Lower lobe of right lung (tissue), 2 donors: Measurements from ENCODE around the gene CLASRP. TPM values are rescaled to one million over a fixed set of nuclear protein-coding genes. Genes with fewer than 3 reads are reported as not detected.

ENCODE experiments used
- ATAC-seq, 2 donors: fragments of 200-7000 bp; cut with Tn5 transposase; one replicate each; pipeline ENCODE4 v1.9.1; 2020 to 2022; ENCODE audit warnings: mild to moderate bottlenecking in 2 of 2, moderate library complexity in 2 of 2
- DNase-seq: peaks from one replicate; pipeline ENCODE4 v3.0.0-alpha.2; 2020
- H3K27ac ChIP-seq: fragments of 200-600 bp; one replicate; pipeline ENCODE4 v1.8.0; 2022
- H3K27me3 ChIP-seq: fragments of 200-600 bp; one replicate; pipeline ENCODE4 v1.8.0; 2022; ENCODE audit warnings: low read depth
- H3K36me3 ChIP-seq: fragments of 200-600 bp; one replicate; pipeline ENCODE4 v1.8.0; 2022; ENCODE audit warnings: mild to moderate bottlenecking
- H3K4me1 ChIP-seq: fragments of 200-600 bp; one replicate; pipeline ENCODE4 v1.8.0; 2022
- H3K4me3 ChIP-seq: fragments of 200-600 bp; one replicate; pipeline ENCODE4 v1.8.0; 2022; ENCODE audit warnings: mild to moderate bottlenecking
- H3K9me3 ChIP-seq: fragments of 200-600 bp; one replicate; pipeline ENCODE4 v1.8.0; 2022
- intact Hi-C: fragments of 100-400 bp; cut with DNase I; formaldehyde crosslinking; loops from one replicate; pipeline ENCODE4 v1.11.0; 2022
- total RNA-seq: library from RNA; stranded (reverse); fragmentation: NEBNext Ultra II Directional; extraction: Animal tissue kit (Norgen Biotek cat#: 25700); gene quantifications from one replicate; pipeline ENCODE4 v1.2.1, GENCODE V29; 2021
- TF ChIP-seq, protein P1 (sequence below): fragments of 200-600 bp; IDR thresholded peaks from one replicate; pipeline ENCODE4 v1.8.0; 2022; ENCODE audit warnings: antibody characterized with exemption, mild to moderate bottlenecking
- donor health status: DM: no; HTN: yes; CAD: no; lungs with severe emphysema.

CLASRP gene
- total RNA-seq, 1 donor from 2014 or later: 71.7 TPM

- intact Hi-C loops: no loop called here
- Histone ChIP-seq H3K4me3 (peak within 1 kb of the TSS; percentile 97), H3K36me3 (peaks cover 14% of the 10 kb centered on the region), H3K27ac (peak within 1 kb of the TSS; percentile 93), H3K4me1 (peaks cover 47% of the 10 kb centered on the region), H3K27me3 (no peaks in the 10 kb centered on the region), H3K9me3 (no peaks in the 10 kb centered on the region)
- ATAC-seq: peak; percentile 95
- DNase-seq: peak; percentile 98
- TF ChIP-seq, protein P1, sequence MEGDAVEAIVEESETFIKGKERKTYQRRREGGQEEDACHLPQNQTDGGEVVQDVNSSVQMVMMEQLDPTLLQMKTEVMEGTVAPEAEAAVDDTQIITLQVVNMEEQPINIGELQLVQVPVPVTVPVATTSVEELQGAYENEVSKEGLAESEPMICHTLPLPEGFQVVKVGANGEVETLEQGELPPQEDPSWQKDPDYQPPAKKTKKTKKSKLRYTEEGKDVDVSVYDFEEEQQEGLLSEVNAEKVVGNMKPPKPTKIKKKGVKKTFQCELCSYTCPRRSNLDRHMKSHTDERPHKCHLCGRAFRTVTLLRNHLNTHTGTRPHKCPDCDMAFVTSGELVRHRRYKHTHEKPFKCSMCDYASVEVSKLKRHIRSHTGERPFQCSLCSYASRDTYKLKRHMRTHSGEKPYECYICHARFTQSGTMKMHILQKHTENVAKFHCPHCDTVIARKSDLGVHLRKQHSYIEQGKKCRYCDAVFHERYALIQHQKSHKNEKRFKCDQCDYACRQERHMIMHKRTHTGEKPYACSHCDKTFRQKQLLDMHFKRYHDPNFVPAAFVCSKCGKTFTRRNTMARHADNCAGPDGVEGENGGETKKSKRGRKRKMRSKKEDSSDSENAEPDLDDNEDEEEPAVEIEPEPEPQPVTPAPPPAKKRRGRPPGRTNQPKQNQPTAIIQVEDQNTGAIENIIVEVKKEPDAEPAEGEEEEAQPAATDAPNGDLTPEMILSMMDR: peak; percentile 38
These were observed 54.2 kb downstream of the CLASRP start, which contains the start of gene PPP1R37 for GRCh38 chr19:45092747-45093678. PPP1R37 (plus strand) TSS chr19:45093179; CDS start chr19:45093326, 147 bp downstream.

DNA sequence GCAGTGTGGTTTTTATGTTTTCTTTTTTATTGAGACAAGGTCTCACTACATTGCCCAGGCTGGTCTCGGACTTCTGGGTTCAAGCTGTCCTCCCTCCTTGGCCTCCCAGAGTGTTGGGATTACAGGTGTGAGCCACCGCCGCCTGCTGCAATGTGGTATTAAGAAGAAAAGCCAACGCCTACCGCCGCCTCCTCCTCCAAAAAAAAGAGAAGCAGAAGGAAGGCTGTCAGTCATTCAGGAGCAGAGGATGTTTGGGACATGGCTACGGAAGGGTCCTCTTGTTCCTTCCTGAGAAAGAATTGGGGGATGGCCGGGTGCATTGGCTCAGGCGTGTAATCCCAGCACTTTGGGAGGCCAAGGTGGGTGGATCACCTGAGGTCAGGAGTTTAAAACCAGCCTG, 55.3 kb downstream of the CLASRP start:
- Histone ChIP-seq H3K27ac (no peak overlapping the region), H3K36me3 (peaks cover 8% of the 10 kb centered on the region), H3K27me3 (no peaks in the 10 kb centered on the region), H3K4me3 (peak overlapping the region; percentile 97), H3K9me3 (no peaks in the 10 kb centered on the region), H3K4me1 (peaks cover 58% of the 10 kb centered on the region)
- DNase-seq (no peak), ATAC-seq (no peak)
- intact Hi-C loops: no loop called here
- TF ChIP-seq, protein P1: no peak

DNA sequence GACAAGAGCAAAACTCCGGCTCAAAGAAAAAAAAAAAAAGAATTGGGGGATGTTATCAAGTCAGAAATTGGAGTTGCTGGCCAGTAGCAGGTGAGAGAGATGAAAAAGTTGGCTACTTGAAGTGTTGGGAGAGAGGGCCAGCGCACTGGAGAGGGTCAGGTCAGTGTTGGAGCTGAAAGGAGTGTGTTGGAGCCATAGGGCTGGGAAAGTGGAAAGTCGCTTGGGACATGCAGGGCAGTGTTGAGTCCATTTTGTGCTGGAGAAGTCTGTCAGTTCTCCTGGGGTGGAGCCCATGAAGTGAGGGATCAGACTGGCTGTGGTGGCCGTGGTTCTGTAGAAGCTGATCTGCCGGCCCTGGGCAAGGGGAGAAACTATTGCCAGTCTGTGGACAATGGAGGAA, 55.9 kb downstream of the CLASRP start:
- H3K27ac ChIP-seq: no peak overlapping the region
- peaks cover 8% of the 10 kb centered on the region for H3K36me3 ChIP-seq
- TF ChIP-seq, protein P1: no peak
- H3K4me1 ChIP-seq: peaks cover 61% of the 10 kb centered on the region
- ATAC-seq (no peak), DNase-seq (no peak)
- no peaks in the 10 kb centered on the region for H3K9me3 ChIP-seq
- intact Hi-C loops: no loop called here
- no peak overlapping the region for H3K4me3 ChIP-seq
- H3K27me3 ChIP-seq: no peaks in the 10 kb centered on the region

- no peak for DNase-seq
- Histone ChIP-seq H3K9me3 (no peaks in the 10 kb centered on the region), H3K4me1 (peaks cover 60% of the 10 kb centered on the region), H3K27ac (no peak overlapping the region), H3K36me3 (no peaks in the 10 kb centered on the region), H3K4me3 (no peak overlapping the region), H3K27me3 (no peaks in the 10 kb centered on the region)
- no peak for ATAC-seq
- TF ChIP-seq, protein P1: no peak
- intact Hi-C loops: no loop called here
These were observed 56.9 kb downstream of the CLASRP start for GRCh38 chr19:45095496-45096413.

- Histone ChIP-seq H3K27me3 (no peaks in the 10 kb centered on the region), H3K4me1 (peaks cover 53% of the 10 kb centered on the region), H3K9me3 (no peaks in the 10 kb centered on the region), H3K36me3 (no peaks in the 10 kb centered on the region), H3K4me3 (no peak overlapping the region), H3K27ac (no peak overlapping the region)
- intact Hi-C loops: no loop called here
- DNase-seq (no peak), ATAC-seq (no peak)
- TF ChIP-seq, protein P1: no peak
These were observed 57.9 kb downstream of the CLASRP start for GRCh38 chr19:45096700-45097099.
